ENCODE results near the gene ZNF396.

Gene ZNF396

GRCh38 chr18:35411625-35412351, 34.7 kb upstream of the ZNF396 start:
- H3K36me3 ChIP-seq: no peaks in the 10 kb centered on the region
- no peaks in the 10 kb centered on the region for H3K27me3 ChIP-seq
- no peaks in the 10 kb centered on the region for H4K20me1 ChIP-seq
- no peak for TF ChIP-seq Cebpa-rat (IDR thresholded peaks at IDR 0.05)
- H3K27ac ChIP-seq: peak overlapping the region in 7 of 11 experiments; percentile 28 to 78 (median 63); a peak in 11 of 22 replicates
- H3K4me2 ChIP-seq: peak overlapping the region in 10 of 11 experiments; percentile 42 to 84 (median 66); a peak in 17 of 22 replicates
- H3K4me3 ChIP-seq: no peak overlapping the region
- peaks cover 24 to 76% (median 61%) of the 10 kb centered on the region in 10 experiments for H3K4me1 ChIP-seq
- peak overlapping the region in 3 of 11 experiments; percentile 11 to 66 (median 43); a peak in 2 of 22 replicates for H3K9ac ChIP-seq
- peaks cover 0 to 17% (median 5%) of the 10 kb centered on the region in 11 experiments; a peak in 12 of 22 replicates for H3K9me3 ChIP-seq (replicated peaks in 1 of 11)

DNA sequence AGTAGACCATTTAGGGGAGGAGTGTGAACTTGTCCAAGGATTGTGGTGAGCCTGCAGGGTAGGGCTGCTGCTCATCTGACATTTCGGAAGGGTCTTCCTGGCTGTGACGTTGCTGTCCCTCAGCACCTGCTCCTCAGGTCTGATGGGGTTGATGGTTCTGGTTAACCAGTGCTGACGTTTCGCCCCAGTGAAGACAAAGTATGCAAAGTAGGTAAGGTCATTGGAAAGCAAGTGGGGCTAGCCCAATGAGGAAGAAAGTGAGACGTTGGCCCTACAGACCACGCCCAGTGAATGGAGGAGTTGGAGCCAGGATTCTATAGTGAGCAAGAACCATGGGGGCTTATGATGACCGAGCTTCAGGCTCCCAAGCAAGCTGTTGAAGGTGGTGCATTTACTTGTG, 33.4 kb upstream of the ZNF396 start:
- Histone ChIP-seq H3K4me1 (peaks cover 24 to 68% (median 50%) of the 10 kb centered on the region in 10 experiments), H3K4me2 (peak overlapping the region; percentile 31 to 70 (median 48); a peak in 21 of 22 replicates), H3K36me3 (no peaks in the 10 kb centered on the region), H3K9ac (no peak overlapping the region), H3K27ac (peak overlapping the region in 1 of 11 experiments; percentile 78; a peak in 1 of 22 replicates), H3K9me3 (replicated peaks in 1 of 11) (peaks cover 0 to 11% (median 0%) of the 10 kb centered on the region in 11 experiments; a peak in 2 of 22 replicates), H3K4me3 (no peak overlapping the region), H3K27me3 (no peaks in the 10 kb centered on the region), H4K20me1 (no peaks in the 10 kb centered on the region)
- TF ChIP-seq Cebpa-rat (IDR thresholded peaks at IDR 0.05): no peak

DNA sequence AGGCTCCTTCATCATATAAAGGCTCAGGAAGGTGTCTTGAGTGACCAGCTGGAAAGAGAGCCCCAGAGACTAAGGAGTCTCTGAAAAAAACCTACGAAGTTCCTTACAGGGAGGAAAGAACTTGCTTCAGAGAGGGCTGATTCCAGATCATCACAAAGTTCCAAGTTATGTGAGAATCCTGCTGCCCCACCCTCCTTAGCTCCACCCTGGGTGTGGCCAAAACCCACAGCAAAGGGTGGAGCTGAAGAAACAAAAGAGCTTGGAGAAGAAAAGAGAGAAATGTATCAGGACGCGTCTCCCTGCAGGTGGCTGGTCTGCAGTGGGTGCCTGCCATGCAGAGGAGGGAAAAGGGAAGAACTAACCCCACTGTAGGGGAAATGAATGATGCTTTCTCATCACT, 32.8 kb upstream of the ZNF396 start:
- Histone ChIP-seq H4K20me1 (no peaks in the 10 kb centered on the region), H3K27ac (peak overlapping the region in 1 of 11 experiments; percentile 3; a peak in 1 of 22 replicates), H3K36me3 (no peaks in the 10 kb centered on the region), H3K27me3 (no peaks in the 10 kb centered on the region), H3K9me3 (replicated peaks in 1 of 11) (peaks cover 0 to 10% (median 0%) of the 10 kb centered on the region in 11 experiments; a peak in 4 of 22 replicates), H3K4me2 (peak overlapping the region; percentile 31 to 70 (median 48); a peak in 20 of 22 replicates), H3K4me3 (no peak overlapping the region), H3K9ac (no peak overlapping the region), H3K4me1 (peaks cover 24 to 62% (median 44%) of the 10 kb centered on the region in 10 experiments)
- no peak for TF ChIP-seq Cebpa-rat (IDR thresholded peaks at IDR 0.05)

DNA sequence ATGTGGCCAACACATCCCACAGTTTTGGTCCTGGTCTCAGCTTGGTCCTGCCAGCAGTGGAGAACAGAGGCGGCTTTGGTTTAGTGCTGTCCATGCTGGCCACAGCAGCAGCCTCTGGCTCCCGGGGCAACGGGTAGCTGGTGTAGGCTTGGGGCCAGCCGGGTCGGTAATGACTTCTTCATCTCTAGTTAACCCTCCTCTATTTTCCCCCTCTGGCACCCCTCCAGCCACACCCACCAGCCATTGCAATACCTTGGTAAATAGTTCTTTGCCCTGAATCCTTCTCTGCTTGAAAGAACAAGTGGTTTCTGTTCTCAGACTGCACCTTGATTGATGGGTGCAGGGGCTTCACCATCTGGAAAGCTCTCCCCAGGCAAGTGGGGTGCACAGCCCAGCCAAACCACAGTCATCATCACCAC, 31.7 kb upstream of the ZNF396 start:
- TF ChIP-seq Cebpa-rat (IDR thresholded peaks at IDR 0.05): no peak
- Histone ChIP-seq H3K4me2 (peak overlapping the region in 1 of 11 experiments; percentile 10; a peak in 1 of 22 replicates), H3K27me3 (no peaks in the 10 kb centered on the region), H3K4me3 (no peak overlapping the region), H3K36me3 (no peaks in the 10 kb centered on the region), H3K4me1 (peaks cover 24 to 57% (median 41%) of the 10 kb centered on the region in 10 experiments), H3K27ac (peak overlapping the region in 3 of 11 experiments; percentile 24 to 34 (median 26); a peak in 2 of 22 replicates), H3K9me3 (replicated peaks in 1 of 11) (peaks cover 0 to 4% (median 0%) of the 10 kb centered on the region in 11 experiments; a peak in 3 of 22 replicates), H4K20me1 (no peaks in the 10 kb centered on the region), H3K9ac (no peak overlapping the region)

- no peak overlapping the region for H3K4me3 ChIP-seq
- no peak overlapping the region; a peak in 1 of 22 replicates for H3K4me2 ChIP-seq
Measured at GRCh38 chr18:35407871-35408481, 30.8 kb upstream of the ZNF396 start.

DNA sequence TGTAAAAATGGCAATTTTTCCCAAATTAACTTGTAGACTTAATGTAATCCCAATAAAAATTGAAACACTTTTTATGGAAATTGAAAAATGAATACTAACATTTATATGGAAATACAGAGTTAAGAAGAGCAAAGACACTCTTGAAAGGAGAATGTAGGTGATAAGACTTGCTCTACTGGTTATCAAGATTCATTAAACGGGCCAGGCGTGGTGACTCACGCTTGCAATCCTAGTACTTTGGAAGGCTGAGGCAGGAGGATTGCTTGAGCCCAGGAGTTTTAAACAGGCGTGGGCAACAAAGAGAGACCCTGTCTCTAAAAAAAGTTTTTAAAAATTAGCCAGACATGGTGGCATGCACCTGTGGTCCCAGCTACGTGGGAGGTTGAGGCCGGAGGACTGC, 29.5 kb upstream of the ZNF396 start:
- Histone ChIP-seq H3K9me3 (replicated peaks in 1 of 11) (peaks cover 0 to 4% (median 0%) of the 10 kb centered on the region in 11 experiments; a peak in 2 of 22 replicates), H3K4me3 (no peak overlapping the region), H3K27ac (no peak overlapping the region), H3K4me2 (no peak overlapping the region), H3K36me3 (no peaks in the 10 kb centered on the region), H4K20me1 (no peaks in the 10 kb centered on the region), H3K9ac (no peak overlapping the region), H3K4me1 (peaks cover 12 to 35% (median 25%) of the 10 kb centered on the region in 10 experiments; a peak in 19 of 20 replicates), H3K27me3 (no peaks in the 10 kb centered on the region)
- no peak for TF ChIP-seq Cebpa-rat (IDR thresholded peaks at IDR 0.05)

More at GRCh38 chr18:35407871-35408481, 30.8 kb upstream of the ZNF396 start:
- H3K27me3 ChIP-seq: no peaks in the 10 kb centered on the region
- H3K9ac ChIP-seq: no peak overlapping the region
- H4K20me1 ChIP-seq: no peaks in the 10 kb centered on the region
- H3K36me3 ChIP-seq: no peaks in the 10 kb centered on the region
- H3K4me1 ChIP-seq: peaks cover 20 to 48% (median 37%) of the 10 kb centered on the region in 10 experiments
- H3K9me3 ChIP-seq (replicated peaks in 1 of 11): peaks cover 0 to 4% (median 0%) of the 10 kb centered on the region in 11 experiments; a peak in 2 of 22 replicates
- peak overlapping the region in 2 of 11 experiments; percentile 12 to 34; a peak in 2 of 22 replicates for H3K27ac ChIP-seq
- TF ChIP-seq Cebpa-rat (IDR thresholded peaks at IDR 0.05): no peak

DNA sequence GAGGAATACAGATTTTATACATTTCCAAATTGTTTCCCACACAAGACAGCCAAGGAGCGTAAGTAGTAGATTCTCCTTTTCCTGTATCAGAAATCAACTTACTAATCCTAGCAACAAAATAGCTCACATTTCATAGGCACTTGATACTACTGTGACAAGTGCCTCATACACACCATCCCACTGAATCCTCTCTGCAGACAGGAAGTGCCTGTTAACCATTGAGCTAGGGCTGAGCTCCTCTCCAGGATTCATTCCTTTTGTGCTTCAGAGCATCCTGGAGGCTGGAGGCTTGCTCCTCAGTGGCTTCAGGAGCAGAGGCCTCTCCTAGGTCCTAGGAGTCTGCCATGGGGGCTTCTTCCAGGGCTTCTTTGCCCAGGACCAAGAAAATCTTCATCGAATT, 20.8 kb upstream of the ZNF396 start:
- no peak for TF ChIP-seq Cebpa-rat (IDR thresholded peaks at IDR 0.05)
- Histone ChIP-seq H3K4me1 (no peaks in the 10 kb centered on the region), H3K27me3 (no peaks in the 10 kb centered on the region), H3K9ac (no peak overlapping the region), H3K9me3 (replicated peaks in 1 of 11) (no peaks in the 10 kb centered on the region), H3K36me3 (no peaks in the 10 kb centered on the region), H3K4me3 (no peak overlapping the region), H4K20me1 (no peaks in the 10 kb centered on the region), H3K4me2 (no peak overlapping the region), H3K27ac (no peak overlapping the region)

- H3K9ac ChIP-seq: no peak overlapping the region
- H3K27me3 ChIP-seq: no peaks in the 10 kb centered on the region
- H3K4me1 ChIP-seq: peaks cover 0 to 5% (median 0%) of the 10 kb centered on the region in 10 experiments; a peak in 1 of 20 replicates
- no peak overlapping the region for H3K27ac ChIP-seq
- H3K4me2 ChIP-seq: no peak overlapping the region
- TF ChIP-seq Cebpa-rat (IDR thresholded peaks at IDR 0.05): no peak
- no peaks in the 10 kb centered on the region for H3K36me3 ChIP-seq
- H3K4me3 ChIP-seq: no peak overlapping the region
- H4K20me1 ChIP-seq: no peaks in the 10 kb centered on the region
- H3K9me3 ChIP-seq (replicated peaks in 1 of 11): no peaks in the 10 kb centered on the region
Measured at GRCh38 chr18:35393716-35394115, 16.6 kb upstream of the ZNF396 start.

DNA sequence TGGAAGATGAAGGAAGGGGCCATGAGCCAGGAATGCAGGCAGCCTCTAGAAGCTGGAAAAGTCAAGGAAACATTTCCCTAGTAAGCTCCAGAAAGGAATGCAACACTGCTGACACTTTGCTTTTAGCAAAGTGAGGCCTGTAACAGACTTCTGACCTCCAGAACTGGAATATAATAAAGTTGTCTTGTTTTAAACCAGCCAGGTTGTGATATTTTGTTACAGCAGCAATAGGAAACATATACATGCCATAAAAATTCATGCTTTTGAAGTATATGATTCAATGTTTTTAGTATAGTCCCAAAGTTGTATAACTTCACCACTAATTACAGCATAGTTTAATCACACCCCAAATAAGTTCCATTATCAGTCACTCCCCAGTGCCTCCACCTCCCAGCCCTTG, 15.2 kb upstream of the ZNF396 start:
- no peaks in the 10 kb centered on the region for H4K20me1 ChIP-seq
- H3K4me3 ChIP-seq: no peak overlapping the region
- H3K4me1 ChIP-seq: peaks cover 0 to 5% (median 0%) of the 10 kb centered on the region in 10 experiments; a peak in 1 of 20 replicates
- H3K9me3 ChIP-seq (replicated peaks in 1 of 11): no peaks in the 10 kb centered on the region
- H3K4me2 ChIP-seq: no peak overlapping the region
- H3K9ac ChIP-seq: no peak overlapping the region
- H3K36me3 ChIP-seq: no peaks in the 10 kb centered on the region
- no peaks in the 10 kb centered on the region for H3K27me3 ChIP-seq
- H3K27ac ChIP-seq: no peak overlapping the region
- TF ChIP-seq Cebpa-rat (IDR thresholded peaks at IDR 0.05): no peak

Data from BLaER1 treated with 17β-estradiol and CSF1 and Interleukin-3, amounts not matched to agents 10 nM and 100 nM (cell line).